RWPE2 (cell line): ENCODE data around the gene KRTAP9-1.

Experiments used
- ATAC-seq: fragments of 200-7000 bp; cut with Tn5 transposase; 3 replicates; pipeline ENCODE4 v1.9.1; 2021; ENCODE audit warnings: low read depth
- DNase-seq: peaks from one replicate; pipeline ENCODE4 v3.0.0-alpha.2; 2020; ENCODE audit warnings: low spot score
- H3K27ac ChIP-seq: fragments of 450-650 bp; 2 replicates; pipeline ENCODE4 v1.5.1; 2017; ENCODE audit warnings: mild to moderate bottlenecking; ENCODE audit not compliant: poor library complexity, severe bottlenecking
- H3K27me3 ChIP-seq: fragments of 250-450 bp; sonication (Bioruptor Pico); 2 replicates; pipeline ENCODE4 v1.5.1; 2021; ENCODE audit warnings: mild to moderate bottlenecking, moderate library complexity; ENCODE audit not compliant: insufficient read depth, poor library complexity, severe bottlenecking
- H3K36me3 ChIP-seq: fragments of 250-450 bp; sonication (Bioruptor Pico); 2 replicates; pipeline ENCODE4 v1.5.1; 2020; ENCODE audit warnings: low read depth, mild to moderate bottlenecking, moderate library complexity
- H3K4me1 ChIP-seq: fragments of 250-450 bp; sonication (Bioruptor Pico); 2 replicates; pipeline ENCODE4 v1.5.1; 2021; ENCODE audit warnings: mild to moderate bottlenecking, moderate library complexity; ENCODE audit not compliant: insufficient read depth, poor library complexity, severe bottlenecking
- H3K4me3 ChIP-seq: fragments of 250-450 bp; sonication (Bioruptor Pico); 2 replicates; pipeline ENCODE4 v1.5.1; 2021; ENCODE audit warnings: mild to moderate bottlenecking, moderate library complexity; ENCODE audit not compliant: severe bottlenecking
- H3K9me3 ChIP-seq: fragments of 250-450 bp; sonication (Bioruptor Pico); 2 replicates; pipeline ENCODE4 v1.5.1; 2021; ENCODE audit warnings: mild to moderate bottlenecking, moderate library complexity; ENCODE audit not compliant: severe bottlenecking
- CTCF ChIP-seq: fragments of 450-650 bp; IDR thresholded peaks from one replicate; pipeline ENCODE4 v1.5.1; 2017; ENCODE audit warnings: mild to moderate bottlenecking, moderate library complexity; ENCODE audit not compliant: poor library complexity, severe bottlenecking

Gene KRTAP9-1

GRCh38 chr17:41178843-41179616 is 10.7 kb upstream of the KRTAP9-1 start:
- Histone ChIP-seq H3K27me3 (no peaks in the 10 kb centered on the region), H3K4me1 (no peaks in the 10 kb centered on the region), H3K27ac (no peak overlapping the region), H3K9me3 (no peaks in the 10 kb centered on the region), H3K36me3 (no peaks in the 10 kb centered on the region), H3K4me3 (no peak overlapping the region)
- ATAC-seq, result no peak
- DNase-seq, result no peak
- TF ChIP-seq CTCF, result no peak

- DNase-seq (no peak), ATAC-seq (no peak)
- Histone ChIP-seq H3K27ac (no peak within 1 kb of the TSS), H3K27me3 (no peaks in the 10 kb centered on the region), H3K36me3 (no peaks in the 10 kb centered on the region), H3K9me3 (no peaks in the 10 kb centered on the region), H3K4me1 (no peaks in the 10 kb centered on the region), H3K4me3 (no peak within 1 kb of the TSS)
- no peak for TF ChIP-seq CTCF
These were observed 5.2 kb upstream of the KRTAP9-1 start, which contains the start of gene KRTAP4-1 for GRCh38 chr17:41184480-41184961. Gene KRTAP4-1, minus strand, starts transcription at chr17:41184911. Its CDS starts 57 bp downstream, at chr17:41184854.

- no peaks in the 10 kb centered on the region for H3K9me3 ChIP-seq
- DNase-seq (no peak), ATAC-seq (no peak)
- no peak overlapping the region for H3K27ac ChIP-seq
- no peak for TF ChIP-seq CTCF
- H3K4me3 ChIP-seq, result no peak overlapping the region
- H3K36me3 ChIP-seq, result no peaks in the 10 kb centered on the region
- no peaks in the 10 kb centered on the region for H3K27me3 ChIP-seq
- H3K4me1 ChIP-seq, result no peaks in the 10 kb centered on the region
These were observed 4.7 kb upstream of the KRTAP9-1 start for GRCh38 chr17:41185001-41185400.

DNA sequence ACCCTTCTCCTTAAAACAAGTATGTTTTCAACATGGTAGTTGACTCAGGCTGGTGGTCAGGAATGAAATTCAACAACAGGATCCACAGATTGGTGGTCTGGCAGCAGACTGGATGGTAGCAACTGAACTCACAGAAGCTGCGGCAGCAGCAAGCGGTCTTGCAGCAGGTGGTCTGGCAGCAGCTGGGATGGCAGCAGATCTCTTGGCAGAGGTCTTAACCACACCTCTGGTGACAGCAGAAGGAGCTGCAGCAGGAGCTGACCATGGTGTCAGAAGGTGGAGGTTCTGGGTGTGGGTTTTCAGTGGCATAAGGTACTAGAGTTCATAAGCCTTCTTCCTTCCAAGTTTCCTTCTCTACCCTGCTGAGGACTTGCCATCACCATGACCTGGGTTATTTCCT is 2.8 kb upstream of the KRTAP9-1 start:
- no peak for ATAC-seq
- no peak for TF ChIP-seq CTCF
- Histone ChIP-seq H3K27ac (no peak overlapping the region), H3K4me3 (no peak overlapping the region), H3K36me3 (no peaks in the 10 kb centered on the region), H3K4me1 (no peaks in the 10 kb centered on the region), H3K9me3 (no peaks in the 10 kb centered on the region), H3K27me3 (no peaks in the 10 kb centered on the region)
- no peak for DNase-seq

DNA sequence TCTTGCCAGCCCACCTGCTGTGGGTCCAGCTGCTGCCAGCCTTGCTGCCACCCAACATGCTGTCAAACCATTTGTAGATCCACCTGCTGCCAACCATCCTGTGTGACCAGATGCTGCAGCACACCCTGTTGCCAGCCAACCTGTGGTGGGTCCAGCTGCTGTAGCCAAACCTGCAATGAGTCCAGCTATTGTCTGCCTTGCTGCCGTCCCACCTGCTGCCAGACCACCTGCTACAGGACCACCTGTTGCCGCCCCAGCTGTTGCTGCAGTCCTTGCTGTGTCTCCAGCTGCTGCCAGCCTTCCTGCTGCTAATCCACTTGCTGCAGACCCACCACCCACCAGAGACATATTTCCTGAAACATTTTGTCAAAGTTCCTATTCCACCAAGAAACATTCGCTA is 641 bp downstream of the KRTAP9-1 start:
- H3K27me3 ChIP-seq, result no peaks in the 10 kb centered on the region
- no peaks in the 10 kb centered on the region for H3K4me1 ChIP-seq
- no peak for TF ChIP-seq CTCF
- ATAC-seq (no peak), DNase-seq (no peak)
- no peak overlapping the region for H3K4me3 ChIP-seq
- no peaks in the 10 kb centered on the region for H3K36me3 ChIP-seq
- H3K9me3 ChIP-seq, result no peaks in the 10 kb centered on the region
- H3K27ac ChIP-seq, result no peak overlapping the region
